ENCODE data around the gene NRG4. TPM values are rescaled to one million over a fixed set of nuclear protein-coding genes. Genes with fewer than 3 reads are reported as not detected.

NRG4 gene, protein sequence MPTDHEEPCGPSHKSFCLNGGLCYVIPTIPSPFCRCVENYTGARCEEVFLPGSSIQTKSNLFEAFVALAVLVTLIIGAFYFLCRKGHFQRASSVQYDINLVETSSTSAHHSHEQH
- total RNA-seq: not detected in 2 replicates

DNA sequence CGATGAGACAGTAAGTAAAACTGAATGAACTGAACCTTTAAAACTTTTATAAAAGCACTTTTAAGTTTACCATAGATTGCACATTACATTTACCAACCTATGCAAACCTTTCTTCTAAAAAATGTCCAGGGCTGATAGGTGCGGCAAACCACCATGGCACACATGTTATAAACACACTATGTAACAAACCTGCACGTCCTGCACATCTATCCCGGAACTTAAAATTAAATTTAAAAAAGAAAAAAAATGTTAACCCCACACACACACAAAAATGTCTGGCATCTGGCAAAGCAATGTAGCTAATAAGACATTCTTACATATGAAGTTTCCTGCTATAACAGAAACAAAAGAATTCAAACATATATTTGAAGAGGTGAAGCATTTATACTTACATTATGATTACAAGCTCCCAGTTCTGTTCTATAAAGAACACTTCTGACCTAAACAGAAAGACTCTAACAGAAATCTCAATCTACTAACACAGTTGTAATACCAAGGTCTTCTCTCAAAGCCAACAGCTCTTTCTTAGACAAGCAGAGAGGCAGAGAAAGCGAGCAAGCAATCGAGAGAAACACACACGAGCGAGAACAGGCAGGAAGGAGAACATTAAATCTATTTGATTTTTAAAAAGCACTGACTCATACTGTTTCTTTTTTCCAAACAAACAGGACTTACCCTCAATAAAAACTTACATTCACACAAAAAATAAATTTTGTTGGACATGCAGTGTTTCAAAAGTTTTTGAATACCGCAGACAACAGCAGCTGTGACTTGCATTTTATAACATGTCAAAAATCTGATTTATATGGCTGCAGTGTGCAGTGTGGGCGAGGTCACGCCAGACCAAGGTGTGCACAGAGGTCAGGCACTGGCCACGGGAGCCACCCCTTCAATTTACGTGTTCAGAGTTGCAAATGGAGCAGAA, at the start of gene NRG4:
Gene NRG4, minus strand, starts transcription at position 798 of the 925 bp plus-strand sequence. CDS start 1,194 bp downstream, outside the sequence.

DNA sequence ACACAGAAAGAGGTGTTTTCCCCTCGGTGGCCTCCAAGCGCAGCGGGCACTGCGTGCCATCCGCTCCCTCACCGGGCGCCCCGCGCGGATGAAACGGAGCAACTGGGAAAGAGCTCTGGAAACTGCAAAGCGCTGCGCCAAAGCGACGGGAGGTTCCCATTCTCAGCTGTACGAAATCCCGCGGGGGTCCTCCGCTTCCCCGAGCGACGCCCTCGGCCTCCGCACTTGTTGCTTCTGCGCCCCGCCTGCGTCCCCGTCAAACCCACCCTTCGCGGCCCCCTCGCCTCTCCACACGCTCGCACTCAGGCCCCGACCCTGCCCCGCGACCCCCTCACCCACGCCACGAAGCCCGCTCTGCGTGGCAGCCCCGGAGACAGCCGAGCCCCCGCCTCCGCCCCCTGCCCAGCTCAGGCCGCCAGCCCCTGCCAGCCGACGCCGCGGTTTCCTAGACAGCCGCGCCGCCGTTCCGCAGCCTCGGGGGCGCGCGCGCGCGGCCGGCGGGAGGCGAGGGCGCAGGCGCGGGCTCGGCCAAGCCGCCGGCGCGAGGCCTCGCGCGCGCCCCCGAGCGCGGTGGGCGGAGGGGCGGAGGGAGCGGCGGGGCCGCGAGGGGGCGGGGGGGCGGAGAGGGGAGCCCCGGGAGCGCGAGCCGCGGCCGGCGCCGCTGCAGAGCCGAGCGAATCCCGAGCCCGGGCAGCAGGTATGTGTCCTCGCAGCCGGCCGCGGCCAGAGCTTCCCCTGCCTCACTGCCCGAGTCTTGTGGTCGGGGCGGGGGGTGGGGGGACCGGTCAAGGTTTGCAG, 47.3 kb upstream of the NRG4 start, which contains the start of gene TMEM266:
Gene TMEM266, plus strand, starts transcription at position 666 of the 798 bp plus-strand sequence. CDS start 74,279 bp downstream, outside the sequence.

DNA sequence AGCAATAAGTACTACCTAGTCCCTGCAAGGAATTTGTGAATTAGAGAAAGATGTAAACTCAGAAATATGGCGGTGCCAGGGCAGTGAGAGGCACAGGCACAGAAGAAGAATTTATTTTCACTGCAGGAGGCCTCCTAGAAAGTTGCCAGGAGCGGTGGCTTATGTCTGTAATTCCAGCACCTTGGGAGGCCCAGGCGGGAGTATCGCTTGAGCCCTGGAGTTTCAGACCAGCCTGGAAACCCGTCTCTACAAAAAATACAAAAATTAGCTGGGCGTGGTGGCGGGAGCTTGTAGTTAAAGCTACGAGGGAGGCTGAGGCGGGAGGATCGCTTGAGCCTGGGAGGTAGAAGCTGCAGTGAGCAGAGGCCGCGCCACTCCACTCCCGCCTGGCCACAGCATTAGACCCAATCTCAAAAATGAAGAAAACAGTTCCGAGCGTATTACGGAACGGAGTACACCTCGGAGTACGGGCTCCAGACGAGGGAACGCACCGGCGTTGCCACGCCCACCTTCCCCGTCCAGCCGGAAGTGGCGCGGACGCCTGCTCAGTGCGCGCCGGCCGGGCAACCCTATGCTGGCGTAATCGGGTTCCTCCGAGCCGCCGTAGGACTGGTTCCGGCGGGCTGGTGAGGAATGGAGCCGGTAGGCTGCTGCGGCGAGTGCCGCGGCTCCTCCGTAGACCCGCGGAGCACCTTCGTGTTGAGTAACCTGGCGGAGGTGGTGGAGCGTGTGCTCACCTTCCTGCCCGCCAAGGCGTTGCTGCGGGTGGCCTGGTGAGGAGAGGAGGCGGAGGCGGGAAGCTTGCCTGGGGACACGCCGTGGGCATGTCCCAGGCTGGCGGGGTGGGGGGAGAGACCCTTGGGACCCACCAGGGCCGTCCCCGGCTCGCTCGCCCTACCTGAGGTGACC, 108.6 kb downstream of the NRG4 start, which contains the start of gene FBXO22:
Gene FBXO22, plus strand, starts transcription at position 548 of the 909 bp plus-strand sequence. Its CDS starts 86 bp downstream, at position 634.

Small RNAs within 50 kb of the gene (small RNA-seq; reads per million reads assigned to genes)
- gene RN7SL510P: 0.08 reads per million

Other genes with a start within 250 kb of the NRG4 start
- 50.0 and 51.1 TPM in 2 replicates for gene UBE2Q2, start 169.0 kb downstream of the NRG4 start, total RNA-seq
- gene FBXO22, start 108.5 kb downstream of the NRG4 start, total RNA-seq: 35.3 and 43.6 TPM in 2 replicates
- under 0.01 TPM in 1 of 2 replicates, not detected in the other for gene TMEM266, start 47.6 kb upstream of the NRG4 start, total RNA-seq